B cell (primary cell): Measurements from ENCODE around the gene ARHGAP6. TPM values are rescaled to one million over a fixed set of nuclear protein-coding genes. Genes with fewer than 3 reads are reported as not detected.

ENCODE experiments used
- ATAC-seq: fragments of 200-7000 bp; cut with Tn5 transposase; one replicate; pipeline ENCODE4 v1.10.0; 2021; ENCODE audit warnings: low read depth, mild to moderate bottlenecking, moderate number of reproducible peaks, moderate library complexity
- CTCF ChIA-PET: fragments of 350-600 bp; sonication (Branson Sonifier 250); formaldehyde crosslinking; loops from one replicate; lab custom pipeline; 2021; ENCODE audit warnings: antibody characterized with exemption, inconsistent platforms; lab: Charles Lee
- POLR2A ChIA-PET: fragments of 350-600 bp; sonication (Branson Sonifier 250); formaldehyde crosslinking; loops from one replicate; lab custom pipeline; 2021; ENCODE audit warnings: antibody characterized with exemption; lab: Charles Lee
- DNase-seq: peaks from one replicate; pipeline ENCODE4 v3.0.0; 2013
- H2AFZ ChIP-seq: 2 replicates; pipeline ENCODE4 v1.6.1; 2012; ENCODE audit warnings: mild to moderate bottlenecking, low read depth, low read length; ENCODE audit not compliant: insufficient read depth, poor library complexity, severe bottlenecking
- H3K27ac ChIP-seq, 2 donors: 1 replicate in 1 of 2; 2 replicates in 1 of 2; pipeline ENCODE4 v1.5.1; 2012 to 2013; ENCODE audit warnings: low read length in 2 of 2, mild to moderate bottlenecking in 2 of 2, moderate library complexity in 1 of 2
- H3K27me3 ChIP-seq, 4 experiments: fragments of 200-600 bp in 1 of 4; sonication (generic) in 1 of 4; replicated peaks in 1 of 4; 1 replicate in 2 of 4; 2 replicates in 2 of 4; pipeline versions ENCODE4 v1.6.1 to v1.7.0; 2013 to 2016; ENCODE audit warnings: low read length in 3 of 4, mild to moderate bottlenecking in 2 of 4, mixed read lengths in 1 of 4, moderate library complexity in 1 of 4; ENCODE audit not compliant: insufficient read depth in 4 of 4, control insufficient read depth in 3 of 4; ENCODE audit errors: control extremely low read depth in 1 of 4
- H3K36me3 ChIP-seq, 2 experiments: replicated peaks in 1 of 2; 1 replicate in 1 of 2; 2 replicates in 1 of 2; pipeline versions ENCODE4 v1.6.1 to v1.7.1; 2013; ENCODE audit warnings: low read length in 1 of 2; ENCODE audit not compliant: insufficient read depth in 2 of 2, control insufficient read depth in 1 of 2; ENCODE audit errors: control extremely low read depth in 1 of 2, extremely low read depth in 1 of 2
- H3K4me1 ChIP-seq, 2 donors: fragments of 200-600 bp in 1 of 2; sonication (generic) in 1 of 2; 1 replicate in 1 of 2; 2 replicates in 1 of 2; pipeline versions ENCODE4 v1.5.1 to v1.6.1; 2013 to 2017; ENCODE audit warnings: low read length in 2 of 2; ENCODE audit not compliant: control insufficient read depth in 2 of 2, insufficient read depth in 2 of 2
- H3K4me2 ChIP-seq: replicated peaks from 2 replicates; pipeline ENCODE3; 2012; ENCODE audit warnings: mild to moderate bottlenecking, low read depth, low read length; ENCODE audit not compliant: poor library complexity, severe bottlenecking
- H3K4me3 ChIP-seq, 5 experiments: fragments of 200-600 bp in 1 of 5; sonication (generic) in 1 of 5; 1 replicate in 3 of 5; 2 replicates in 2 of 5; pipeline versions ENCODE4 v1.5.1 to v1.7.0; 2011 to 2016; ENCODE audit warnings: low read length in 4 of 5, mild to moderate bottlenecking in 4 of 5, low read depth in 2 of 5, control low read depth in 1 of 5, moderate library complexity in 1 of 5; ENCODE audit not compliant: insufficient read depth in 1 of 5; ENCODE audit errors: control extremely low read depth in 1 of 5, extremely low read depth in 1 of 5
- H3K79me2 ChIP-seq: fragments of 200-600 bp; sonication (generic); one replicate; pipeline ENCODE4 v1.6.0; 2016; ENCODE audit warnings: low read length; ENCODE audit not compliant: control insufficient read depth, insufficient read depth
- H3K9ac ChIP-seq: fragments of 200-600 bp; sonication (generic); 2 replicates; pipeline ENCODE4 v1.6.1; 2017; ENCODE audit warnings: mild to moderate bottlenecking, low read length, moderate library complexity
- H3K9me3 ChIP-seq, 3 donors: one replicate each; pipeline versions ENCODE4 v1.6.1 to v1.7.1; 2013; ENCODE audit warnings: low read length in 2 of 3; ENCODE audit not compliant: control insufficient read depth in 2 of 3, insufficient read depth in 1 of 3; ENCODE audit errors: control extremely low read depth in 1 of 3
- H4K20me1 ChIP-seq: 2 replicates; pipeline ENCODE4 v1.6.0; 2012; ENCODE audit warnings: mild to moderate bottlenecking, low read length; ENCODE audit not compliant: insufficient read depth, control insufficient read depth, poor library complexity, severe bottlenecking
- H3K27ac Mint-ChIP-seq: one replicate; pipeline ENCODE4 v1.8.0; 2021; ENCODE audit warnings: mixed read lengths
- H3K27me3 Mint-ChIP-seq: one replicate; pipeline ENCODE4 v1.8.0; 2021; ENCODE audit warnings: mixed read lengths
- H3K4me1 Mint-ChIP-seq: one replicate; pipeline ENCODE4 v1.8.0; 2021; ENCODE audit warnings: mixed read lengths
- H3K4me3 Mint-ChIP-seq: one replicate; pipeline ENCODE4 v1.8.0; 2021; ENCODE audit warnings: mixed read lengths
- H3K9me3 Mint-ChIP-seq: one replicate; pipeline ENCODE4 v1.8.0; 2022; ENCODE audit warnings: mixed read lengths; ENCODE audit not compliant: insufficient read depth
- CTCF ChIP-seq: fragments of 200-600 bp; IDR thresholded peaks from one replicate; pipeline ENCODE4 v1.8.0; 2022; ENCODE audit warnings: antibody characterized with exemption, mild to moderate bottlenecking
- EZH2 ChIP-seq: IDR thresholded peaks from 2 replicates; pipeline ENCODE4 v1.6.1; 2012; ENCODE audit warnings: borderline replicate concordance, low read depth, mild to moderate bottlenecking, moderate library complexity, low read length; ENCODE audit not compliant: insufficient read depth, poor library complexity, severe bottlenecking
- WGBS: methylation state at CpG from one replicate; pipeline ENCODE4 v1.1.5; 2013; ENCODE audit warnings: missing lambda C conversion rate; ENCODE audit not compliant: insufficient coverage; 5-methylcytosine and 5-hydroxymethylcytosine counted together
- intact Hi-C: fragments of 100-400 bp; cut with micrococcal nuclease; formaldehyde crosslinking; loops from one replicate; pipeline ENCODE4 v1.10.0; 2022
- polyA plus RNA-seq: library from polyadenylated mRNA; depleted of rRNA; stranded (reverse); fragments of >200 nt; gene quantifications from 2 replicates; pipeline ENCODE4 v1.2.3, GENCODE V29; 2012
- total RNA-seq, 2 donors: library from RNA; stranded (reverse); fragments of 120-200 nt in 1 of 2; gene quantifications; 1 replicate in 1 of 2; 2 replicates in 1 of 2; pipeline versions ENCODE4 v1.2.3 to v1.2.4, GENCODE V29; 2013 to 2022

ARHGAP6 gene
- total and polyA plus RNA-seq, 2 donors (not counting 1 experiment from before 2014, with no cell fraction given) = 1.6 to 2.6 TPM

- Mint-ChIP-seq H3K4me3 (no peak overlapping the region), H3K4me1 (peaks cover 9% of the 10 kb centered on the region), H3K27me3 (peaks cover 5% of the 10 kb centered on the region), H3K9me3 (no peaks in the 10 kb centered on the region), H3K27ac (no peak overlapping the region)
- Histone ChIP-seq H3K9ac (no peak overlapping the region), H3K27me3 (peaks cover 0 to 4% (median 0%) of the 10 kb centered on the region in 4 experiments), H3K79me2 (no peaks in the 10 kb centered on the region), H3K27ac (no peak overlapping the region), H3K4me1 (no peaks in the 10 kb centered on the region), H3K9me3 (no peaks in the 10 kb centered on the region), H4K20me1 (no peaks in the 10 kb centered on the region), H2AFZ (no peak overlapping the region), H3K36me3 (no peaks in the 10 kb centered on the region), H3K4me3 (no peak overlapping the region), H3K4me2 (no peak overlapping the region)
- ChIA-PET POLR2A (no interaction called here), CTCF (no interaction called here)
- ATAC-seq (no peak), DNase-seq (no peak)
- intact Hi-C loops = no loop called here
- no peak for TF ChIP-seq CTCF
- no peak for TF ChIP-seq EZH2
These were observed 73.9 kb downstream of the ARHGAP6 start for GRCh38 chrX:11591723-11592346.

GRCh38 chrX:11589641-11590040 is 76.1 kb downstream of the ARHGAP6 start:
- no peak for DNase-seq
- no peak overlapping the region for H3K27ac Mint-ChIP-seq
- H3K9me3 Mint-ChIP-seq = no peaks in the 10 kb centered on the region
- Histone ChIP-seq H3K36me3 (no peaks in the 10 kb centered on the region), H2AFZ (no peak overlapping the region), H3K79me2 (no peaks in the 10 kb centered on the region), H3K4me2 (no peak overlapping the region), H3K9ac (no peak overlapping the region), H3K27me3 (peaks cover 0 to 4% (median 0%) of the 10 kb centered on the region in 4 experiments), H3K27ac (no peak overlapping the region), H3K4me3 (no peak overlapping the region), H3K4me1 (no peaks in the 10 kb centered on the region), H3K9me3 (no peaks in the 10 kb centered on the region), H4K20me1 (no peaks in the 10 kb centered on the region)
- intact Hi-C loops = no loop called here
- POLR2A ChIA-PET = no interaction called here
- ATAC-seq = no peak
- CTCF ChIA-PET = no interaction called here
- H3K4me3 Mint-ChIP-seq = no peak overlapping the region
- TF ChIP-seq CTCF (no peak), EZH2 (no peak)
- peaks cover 5% of the 10 kb centered on the region for H3K27me3 Mint-ChIP-seq
- H3K4me1 Mint-ChIP-seq = peaks cover 11% of the 10 kb centered on the region
- no CpG with 5 or more reads among the region's 3 CpGs for WGBS
